ENCODE measurements around the gene ALPK3. TPM values are rescaled to one million over a fixed set of nuclear protein-coding genes. Genes with fewer than 3 reads are reported as not detected.

The ALPK3 gene
- polyA plus RNA-seq, 1 donor from 2014 or later = not detected

DNA sequence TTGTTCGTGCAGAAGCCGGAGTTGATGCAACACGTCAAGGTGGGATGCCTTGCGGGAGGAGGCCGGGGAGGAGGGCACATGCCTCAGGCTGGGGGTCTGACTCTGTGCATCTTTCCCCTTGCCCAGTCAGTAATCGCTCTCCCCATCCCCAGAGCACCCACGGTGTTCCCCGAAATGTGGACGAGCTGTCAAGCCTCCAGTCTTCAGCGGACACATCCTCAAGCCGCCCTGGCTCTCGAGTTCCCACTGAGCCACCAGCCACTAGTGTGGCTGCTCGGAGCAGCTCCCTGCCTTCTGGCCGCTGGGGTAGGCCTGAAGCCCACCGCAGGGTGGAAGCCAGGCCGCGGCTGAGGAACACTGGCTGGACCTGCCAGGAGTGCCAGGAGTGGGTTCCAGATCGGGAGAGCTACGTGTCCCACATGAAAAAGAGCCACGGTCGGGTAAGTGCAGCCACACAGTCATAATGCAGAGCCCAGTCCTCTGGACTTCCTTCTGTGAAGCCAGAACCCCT, 18.7 kb upstream of the ALPK3 start (continued):
- no peak for TF ChIP-seq TAF1 (IDR thresholded peaks at IDR 0.05; ENCODE audit: low read depth)

DNA sequence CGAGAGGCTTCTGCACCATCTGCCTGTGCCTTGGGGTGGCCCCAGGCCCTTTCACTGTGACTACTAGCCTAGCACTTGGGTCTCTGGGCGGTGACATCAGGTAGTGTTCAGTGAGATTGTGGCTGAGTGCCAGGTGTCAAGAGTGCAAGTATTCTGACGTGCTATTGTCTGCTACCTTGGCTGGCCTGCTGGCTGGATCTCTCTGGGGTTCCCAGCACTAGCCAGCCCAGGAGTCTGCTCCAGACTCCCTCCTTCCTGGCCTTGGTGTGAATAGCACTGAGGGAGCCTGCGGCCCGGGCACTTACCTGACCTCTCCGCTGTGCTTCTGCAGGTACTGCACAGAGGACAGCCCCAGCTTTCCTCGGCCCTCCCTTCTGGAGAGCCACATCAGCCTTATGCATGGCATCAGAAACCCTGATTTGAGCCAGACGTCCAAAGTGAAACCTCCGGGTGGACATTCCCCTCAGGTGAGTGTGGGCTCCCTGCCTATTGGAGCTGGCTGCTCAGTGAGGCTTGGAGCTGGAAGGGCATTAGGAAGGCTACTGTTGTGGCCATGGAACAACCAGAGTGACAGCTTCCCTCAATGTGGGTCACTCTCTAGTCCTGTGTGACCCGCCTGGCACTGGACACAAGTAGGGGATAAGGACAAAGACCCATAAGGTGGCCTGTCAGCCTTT, 17.5 kb upstream of the ALPK3 start:
- peaks cover 10% of the 10 kb centered on the region for H3K36me3 ChIP-seq (ENCODE audit: insufficient read depth, low read length)
- no peak overlapping the region for H3K27ac ChIP-seq (ENCODE audit: low read length)
- no peaks in the 10 kb centered on the region for H3K9me3 ChIP-seq (ENCODE audit: low read length)
- no peaks in the 10 kb centered on the region for H3K79me2 ChIP-seq (replicated peaks; ENCODE audit: insufficient read depth, low read length)
- H3K4me2 ChIP-seq (ENCODE audit: low read length) = no peak overlapping the region
- no peaks in the 10 kb centered on the region for H3F3A ChIP-seq (ENCODE audit: insufficient read depth, low read length, poor library complexity, severe bottlenecking)
- no peak overlapping the region for H3K4me3 ChIP-seq (ENCODE audit: low read length)
- no peaks in the 10 kb centered on the region for H3K9me2 ChIP-seq (ENCODE audit: insufficient read depth, low read length)
- no peak overlapping the region for H2AFZ ChIP-seq (ENCODE audit: low read depth, low read length)
- H3K9ac ChIP-seq (ENCODE audit: low read length) = no peak overlapping the region
- H3K27me3 ChIP-seq (ENCODE audit: insufficient read depth, low read depth, low read length) = no peaks in the 10 kb centered on the region
- no peak for TF ChIP-seq SMC3 (conservative IDR thresholded peaks at IDR 0.05; ENCODE audit: poor library complexity)
- no peak for TF ChIP-seq TAF1 (IDR thresholded peaks at IDR 0.05; ENCODE audit: low read depth)
- TF ChIP-seq MXI1 (conservative IDR thresholded peaks at IDR 0.05; ENCODE audit: poor library complexity, severe bottlenecking) = no peak
- no peak for TF ChIP-seq RAD21 (conservative IDR thresholded peaks at IDR 0.05)
- TF ChIP-seq EZH2 (IDR thresholded peaks at IDR 0.05; ENCODE audit: borderline replicate concordance, insufficient read depth, low read length, poor library complexity, severe bottlenecking) = no peak
- TF ChIP-seq, protein P1, sequence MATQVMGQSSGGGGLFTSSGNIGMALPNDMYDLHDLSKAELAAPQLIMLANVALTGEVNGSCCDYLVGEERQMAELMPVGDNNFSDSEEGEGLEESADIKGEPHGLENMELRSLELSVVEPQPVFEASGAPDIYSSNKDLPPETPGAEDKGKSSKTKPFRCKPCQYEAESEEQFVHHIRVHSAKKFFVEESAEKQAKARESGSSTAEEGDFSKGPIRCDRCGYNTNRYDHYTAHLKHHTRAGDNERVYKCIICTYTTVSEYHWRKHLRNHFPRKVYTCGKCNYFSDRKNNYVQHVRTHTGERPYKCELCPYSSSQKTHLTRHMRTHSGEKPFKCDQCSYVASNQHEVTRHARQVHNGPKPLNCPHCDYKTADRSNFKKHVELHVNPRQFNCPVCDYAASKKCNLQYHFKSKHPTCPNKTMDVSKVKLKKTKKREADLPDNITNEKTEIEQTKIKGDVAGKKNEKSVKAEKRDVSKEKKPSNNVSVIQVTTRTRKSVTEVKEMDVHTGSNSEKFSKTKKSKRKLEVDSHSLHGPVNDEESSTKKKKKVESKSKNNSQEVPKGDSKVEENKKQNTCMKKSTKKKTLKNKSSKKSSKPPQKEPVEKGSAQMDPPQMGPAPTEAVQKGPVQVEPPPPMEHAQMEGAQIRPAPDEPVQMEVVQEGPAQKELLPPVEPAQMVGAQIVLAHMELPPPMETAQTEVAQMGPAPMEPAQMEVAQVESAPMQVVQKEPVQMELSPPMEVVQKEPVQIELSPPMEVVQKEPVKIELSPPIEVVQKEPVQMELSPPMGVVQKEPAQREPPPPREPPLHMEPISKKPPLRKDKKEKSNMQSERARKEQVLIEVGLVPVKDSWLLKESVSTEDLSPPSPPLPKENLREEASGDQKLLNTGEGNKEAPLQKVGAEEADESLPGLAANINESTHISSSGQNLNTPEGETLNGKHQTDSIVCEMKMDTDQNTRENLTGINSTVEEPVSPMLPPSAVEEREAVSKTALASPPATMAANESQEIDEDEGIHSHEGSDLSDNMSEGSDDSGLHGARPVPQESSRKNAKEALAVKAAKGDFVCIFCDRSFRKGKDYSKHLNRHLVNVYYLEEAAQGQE (IDR thresholded peaks at IDR 0.05; ENCODE audit: borderline replicate concordance) = no peak
- no peak for TF ChIP-seq POLR2AphosphoS5 (IDR thresholded peaks at IDR 0.05)
- TF ChIP-seq, protein P2, sequence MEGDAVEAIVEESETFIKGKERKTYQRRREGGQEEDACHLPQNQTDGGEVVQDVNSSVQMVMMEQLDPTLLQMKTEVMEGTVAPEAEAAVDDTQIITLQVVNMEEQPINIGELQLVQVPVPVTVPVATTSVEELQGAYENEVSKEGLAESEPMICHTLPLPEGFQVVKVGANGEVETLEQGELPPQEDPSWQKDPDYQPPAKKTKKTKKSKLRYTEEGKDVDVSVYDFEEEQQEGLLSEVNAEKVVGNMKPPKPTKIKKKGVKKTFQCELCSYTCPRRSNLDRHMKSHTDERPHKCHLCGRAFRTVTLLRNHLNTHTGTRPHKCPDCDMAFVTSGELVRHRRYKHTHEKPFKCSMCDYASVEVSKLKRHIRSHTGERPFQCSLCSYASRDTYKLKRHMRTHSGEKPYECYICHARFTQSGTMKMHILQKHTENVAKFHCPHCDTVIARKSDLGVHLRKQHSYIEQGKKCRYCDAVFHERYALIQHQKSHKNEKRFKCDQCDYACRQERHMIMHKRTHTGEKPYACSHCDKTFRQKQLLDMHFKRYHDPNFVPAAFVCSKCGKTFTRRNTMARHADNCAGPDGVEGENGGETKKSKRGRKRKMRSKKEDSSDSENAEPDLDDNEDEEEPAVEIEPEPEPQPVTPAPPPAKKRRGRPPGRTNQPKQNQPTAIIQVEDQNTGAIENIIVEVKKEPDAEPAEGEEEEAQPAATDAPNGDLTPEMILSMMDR (IDR thresholded peaks at IDR 0.05; ENCODE audit: poor library complexity, severe bottlenecking) = no peak
- no peak for TF ChIP-seq EP300 (conservative IDR thresholded peaks at IDR 0.05; ENCODE audit: poor library complexity, severe bottlenecking)
- no peaks in the 10 kb centered on the region for H4K20me1 ChIP-seq (ENCODE audit: insufficient read depth)

DNA sequence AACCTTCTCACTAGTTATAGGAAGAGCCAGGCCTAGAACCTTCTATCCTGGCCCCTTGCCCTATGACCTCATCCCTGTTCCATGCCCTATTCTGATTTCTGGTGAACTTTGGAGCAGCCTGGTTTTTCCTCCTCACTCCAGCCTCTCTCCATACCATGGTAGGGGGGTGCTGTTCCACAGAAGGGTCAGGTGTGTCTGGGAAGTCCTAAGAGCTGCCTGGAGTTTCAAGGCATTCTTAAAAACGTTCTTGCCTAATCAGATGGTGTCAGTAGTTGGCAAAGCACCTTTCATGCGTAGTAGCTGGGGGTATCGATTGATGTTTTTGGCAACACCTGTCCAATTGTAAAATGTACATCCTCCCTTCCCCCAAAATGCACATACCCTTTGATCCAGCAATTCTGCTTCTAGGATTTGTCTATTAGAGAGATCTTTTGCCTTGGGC, 16.8 kb upstream of the ALPK3 start:
- Histone ChIP-seq H3K4me3 (ENCODE audit: low read length) (no peak overlapping the region), H3K36me3 (ENCODE audit: insufficient read depth, low read length) (peaks cover 10% of the 10 kb centered on the region)

More for the DNA sequence above, 16.8 kb upstream of the ALPK3 start:
- no peaks in the 10 kb centered on the region for H4K20me1 ChIP-seq (ENCODE audit: insufficient read depth)
- TF ChIP-seq EZH2 (IDR thresholded peaks at IDR 0.05; ENCODE audit: borderline replicate concordance, insufficient read depth, low read length, poor library complexity, severe bottlenecking) (no peak), SMC3 (conservative IDR thresholded peaks at IDR 0.05; ENCODE audit: poor library complexity) (no peak), RAD21 (conservative IDR thresholded peaks at IDR 0.05) (no peak), TAF1 (IDR thresholded peaks at IDR 0.05; ENCODE audit: low read depth) (no peak), POLR2AphosphoS5 (IDR thresholded peaks at IDR 0.05) (no peak), MXI1 (conservative IDR thresholded peaks at IDR 0.05; ENCODE audit: poor library complexity, severe bottlenecking) (no peak), EP300 (conservative IDR thresholded peaks at IDR 0.05; ENCODE audit: poor library complexity, severe bottlenecking) (no peak)
- TF ChIP-seq, protein P1 (IDR thresholded peaks at IDR 0.05; ENCODE audit: borderline replicate concordance) = no peak
- TF ChIP-seq, protein P2 (IDR thresholded peaks at IDR 0.05; ENCODE audit: poor library complexity, severe bottlenecking) = no peak
- no peaks in the 10 kb centered on the region for H3K9me2 ChIP-seq (ENCODE audit: insufficient read depth, low read length)
- H3K9ac ChIP-seq (ENCODE audit: low read length) = no peak overlapping the region
- H3K79me2 ChIP-seq (replicated peaks; ENCODE audit: insufficient read depth, low read length) = no peaks in the 10 kb centered on the region
- no peak overlapping the region for H3K4me2 ChIP-seq (ENCODE audit: low read length)
- H3F3A ChIP-seq (ENCODE audit: insufficient read depth, low read length, poor library complexity, severe bottlenecking) = no peaks in the 10 kb centered on the region
- no peak overlapping the region for H3K27ac ChIP-seq (ENCODE audit: low read length)
- no peaks in the 10 kb centered on the region for H3K27me3 ChIP-seq (ENCODE audit: insufficient read depth, low read depth, low read length)
- no peaks in the 10 kb centered on the region for H3K9me3 ChIP-seq (ENCODE audit: low read length)
- no peak overlapping the region for H2AFZ ChIP-seq (ENCODE audit: low read depth, low read length)
